Heart left ventricle (tissue), 13 donors: ENCODE measurements around the gene ENGASE.

ENCODE experiments used
- CTCF ChIP-seq, 12 donors: fragments of 200-600 bp; sonication (generic) in 4 of 12; IDR thresholded peaks; one replicate each; pipeline versions ENCODE4 v1.5.0 to v1.8.0; 2018 to 2022; ENCODE audit warnings: antibody characterized with exemption in 12 of 12, mild to moderate bottlenecking in 5 of 12
- POLR2A ChIP-seq, 2 donors: fragments of 450-650 bp; IDR thresholded peaks; one replicate each; pipeline ENCODE4 v1.6.1; 2017; ENCODE audit warnings: antibody characterized with exemption in 2 of 2, mild to moderate bottlenecking in 2 of 2, moderate library complexity in 2 of 2
- donor health status: ischemic (EF 13 %, LVEDD 7.1; RV severe dilation, severe dysfunction).
- donor health status: DM: no; HTN: yes; CAD: no.
- donor health status: DM: no; HTN: no; CAD: no.
- donor health status: ischemic (EF 25% LVEDD 6.9; RV normal size, moderate dysfunction).
- donor health status: ischemic (EF 25% LVEDD 5.7; RV mildly dilated, moderate dysfunction).
- donor health status: ischemic (EF 35%, LVEDD 5.7; RV mildly dilated, moderate dysfunction).
- donor health status: nonischemic (EF 11% LVEDD 7.7; RV severe dilation, severe dysfunction).
- donor health status: DM: yes; HTN: yes; CAD: no.
- donor health status: PGD.
- donor health status: ischemic (EF 29% LVEDD 5.4; RV normal size, mild dysfunction).
- donor health status: nonischemic (EF 23%, LVEDD 6.1; RV moderate dilation, normal function).

- TF ChIP-seq CTCF (IDR thresholded peaks at IDR 0.05) (no peak), POLR2A (IDR thresholded peaks at IDR 0.05) (no peak)
Observed at GRCh38 chr17:79101111-79101673, 26.6 kb downstream of the ENGASE start.
